NOMO-1 treated with dmso at 0.1 percent for 144 hours (cell line): ENCODE measurements around the gene ANTXR2.

Experiments used
- DNase-seq: peaks from one replicate; lab custom pipeline; 2025; ENCODE audit not compliant: unreplicated experiment; lab: John Stamatoyannopoulos, UW

Gene ANTXR2

DNA sequence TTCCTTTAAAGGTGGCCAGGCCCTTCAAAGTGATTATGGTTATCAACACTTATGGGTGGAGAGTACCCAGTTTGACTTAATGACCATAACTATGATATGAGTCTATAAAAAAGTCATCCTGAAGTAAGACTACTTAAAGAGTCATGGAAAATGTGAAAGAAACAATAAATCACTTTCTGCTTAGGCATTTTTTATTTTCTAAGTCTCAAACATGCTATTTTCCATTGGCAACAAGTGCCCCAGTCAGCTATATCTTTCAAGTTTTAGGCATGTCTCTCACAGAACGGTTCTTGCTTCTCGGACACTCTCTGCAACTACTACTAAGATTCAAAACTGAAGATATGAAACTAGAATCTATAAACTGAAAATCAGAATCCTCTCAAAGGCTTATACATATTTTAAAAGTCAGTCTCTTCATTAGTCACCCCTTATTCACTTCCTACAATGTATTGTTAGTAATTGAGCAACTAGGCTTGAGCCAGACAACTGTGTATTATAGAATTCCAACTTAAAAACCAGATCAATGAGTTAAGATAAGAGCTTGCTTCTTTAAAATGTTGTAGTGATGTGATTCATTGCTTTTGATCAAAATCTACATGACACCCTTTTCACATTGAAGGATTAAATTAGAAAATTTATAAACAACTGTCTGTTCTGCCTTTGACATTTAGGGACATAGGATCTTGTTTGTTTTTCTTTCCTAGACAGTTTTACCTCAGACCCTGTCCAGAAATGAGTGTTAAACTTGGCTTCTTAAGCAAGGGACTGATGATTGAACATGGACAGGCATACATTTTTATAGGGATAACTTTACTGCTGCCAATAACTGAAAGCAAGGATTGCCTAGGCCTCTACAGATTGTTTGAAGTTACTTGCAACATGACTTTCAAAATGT, 2.9 kb downstream of the ANTXR2 start:
- no peak for DNase-seq

DNA sequence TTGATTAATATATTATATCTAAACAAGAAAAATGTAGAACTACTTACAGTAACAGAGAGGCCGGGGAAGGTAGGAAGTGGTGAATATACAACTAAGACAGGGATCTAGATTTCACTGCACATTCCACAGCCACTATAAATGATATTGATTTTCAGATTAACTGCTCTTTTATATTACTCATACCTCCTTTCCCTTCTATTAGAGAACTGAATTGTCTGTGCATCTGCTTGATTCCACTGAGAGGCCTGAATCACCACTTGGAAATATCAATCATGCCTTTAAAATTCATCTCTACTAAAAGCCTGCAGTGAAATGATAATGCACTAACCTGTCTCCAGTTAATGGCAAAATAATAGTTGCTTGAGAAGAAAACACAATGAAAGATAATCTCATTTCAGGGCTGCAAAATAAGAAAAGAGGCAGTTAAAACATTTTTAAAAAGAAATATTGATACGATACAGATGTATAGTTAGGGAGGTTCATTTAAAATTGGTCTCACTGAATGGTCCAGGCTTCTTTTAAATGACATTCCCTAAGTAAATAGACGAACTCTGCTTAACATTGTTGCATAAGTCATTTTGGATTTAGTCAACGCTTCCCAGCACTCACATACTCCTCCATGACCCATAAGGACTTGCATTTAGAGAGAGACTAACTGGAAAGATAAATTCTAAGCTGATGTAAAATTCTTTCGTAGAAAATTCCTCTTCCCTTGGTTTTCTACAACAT, 3.8 kb downstream of the ANTXR2 start:
- DNase-seq: no peak

GRCh38 chr4:80065601-80066000, 7.4 kb downstream of the ANTXR2 start:
- no peak for DNase-seq

GRCh38 chr4:80062527-80062926, 10.5 kb downstream of the ANTXR2 start:
- DNase-seq: no peak

GRCh38 chr4:80060804-80061203, 12.2 kb downstream of the ANTXR2 start:
- DNase-seq: no peak

GRCh38 chr4:80058740-80059139, 14.3 kb downstream of the ANTXR2 start:
- DNase-seq: peak; percentile 80

- DNase-seq: no peak
Observed at GRCh38 chr4:80054375-80054774, 18.7 kb downstream of the ANTXR2 start.

DNA sequence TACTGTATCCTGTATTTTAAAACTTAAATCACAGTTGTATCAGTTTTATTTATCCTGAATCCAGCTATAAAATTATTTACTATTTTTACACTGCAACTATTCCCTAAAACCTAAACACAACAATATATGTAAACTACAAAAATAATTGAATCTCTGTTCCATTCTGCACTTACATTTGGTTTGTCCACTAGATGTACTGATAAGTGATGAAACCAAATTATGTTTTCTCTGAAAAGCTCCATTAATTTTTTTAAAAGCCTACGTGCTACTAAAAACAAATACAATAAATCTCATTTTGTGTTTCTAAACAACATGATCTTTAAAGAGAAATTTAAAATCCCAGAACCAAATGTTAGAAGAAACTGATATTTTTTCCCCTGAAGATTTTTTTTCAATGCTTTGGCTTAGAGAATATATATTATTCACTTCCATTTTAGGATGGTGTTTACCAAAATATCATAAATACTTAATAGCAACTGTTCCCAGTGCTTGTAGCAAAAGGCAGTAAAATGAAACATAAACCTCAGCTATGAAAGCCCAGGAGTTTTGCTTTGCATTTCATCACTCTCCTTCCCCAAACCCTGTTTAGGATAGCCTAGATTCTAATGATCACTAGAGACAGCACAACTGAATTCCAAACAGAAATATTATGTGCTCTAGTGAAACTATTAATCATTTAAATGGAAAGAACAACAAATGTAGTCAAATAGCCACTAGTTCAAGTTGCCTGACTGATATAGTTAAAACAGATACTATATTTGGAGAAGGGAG, 19.7 kb downstream of the ANTXR2 start:
- DNase-seq: no peak

DNA sequence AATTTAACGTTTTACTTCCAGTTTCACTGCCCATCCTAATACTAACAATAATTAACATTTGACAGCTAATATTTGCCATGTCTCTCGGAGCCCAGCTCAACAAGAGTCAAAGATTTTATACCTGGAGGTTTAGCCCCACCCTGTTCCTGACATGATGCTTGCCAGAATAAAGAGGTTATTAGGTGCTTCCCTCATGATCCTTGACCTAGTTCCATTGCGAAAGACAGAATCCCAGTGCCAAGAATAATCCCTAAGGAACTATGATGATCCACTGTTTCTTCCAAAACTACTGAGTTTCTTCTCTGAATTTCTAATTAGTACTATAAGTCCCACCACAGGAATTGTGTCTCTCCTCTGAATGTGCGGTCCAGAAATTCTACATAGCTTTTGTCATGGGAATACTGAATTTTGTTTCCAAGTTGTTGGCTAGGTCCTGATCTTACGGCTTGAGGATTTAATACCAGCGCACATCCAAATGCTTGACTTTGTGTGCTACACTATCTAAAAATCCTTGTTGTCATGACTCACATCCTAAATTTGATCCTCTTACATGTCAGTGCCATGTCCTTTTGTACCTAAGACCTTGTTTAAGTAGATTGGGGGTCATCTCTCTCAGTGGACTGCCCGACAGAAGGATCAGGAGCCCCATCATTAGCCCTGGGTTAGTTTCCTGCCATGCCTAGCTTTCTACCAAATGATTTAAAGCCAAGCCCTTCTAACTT, 23.1 kb downstream of the ANTXR2 start:
- DNase-seq: no peak

GRCh38 chr4:80049402-80049801, 23.6 kb downstream of the ANTXR2 start:
- no peak for DNase-seq

DNA sequence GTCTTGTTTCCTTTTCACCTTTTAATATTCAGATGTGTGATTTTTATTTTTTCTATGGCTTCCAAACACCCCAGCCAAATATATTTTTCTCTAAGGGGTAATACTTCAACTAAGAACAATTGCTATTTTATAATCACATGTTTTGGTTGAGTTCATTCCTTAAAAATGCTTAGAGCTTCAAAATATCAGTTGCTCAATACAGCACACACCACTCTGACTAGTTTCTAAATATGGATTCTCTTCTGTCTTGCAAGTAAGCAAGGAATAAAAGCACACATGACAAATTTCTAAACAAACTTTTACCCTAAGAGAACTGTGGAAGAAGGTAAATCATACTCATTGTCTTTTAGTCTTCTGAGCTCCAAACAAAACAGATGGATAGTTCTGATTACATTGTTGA, 27.2 kb downstream of the ANTXR2 start:
- DNase-seq: no peak

GRCh38 chr4:80043541-80043940, 29.5 kb downstream of the ANTXR2 start:
- no peak for DNase-seq

- no peak for DNase-seq
Observed at GRCh38 chr4:80042821-80043220, 30.2 kb downstream of the ANTXR2 start.

DNA sequence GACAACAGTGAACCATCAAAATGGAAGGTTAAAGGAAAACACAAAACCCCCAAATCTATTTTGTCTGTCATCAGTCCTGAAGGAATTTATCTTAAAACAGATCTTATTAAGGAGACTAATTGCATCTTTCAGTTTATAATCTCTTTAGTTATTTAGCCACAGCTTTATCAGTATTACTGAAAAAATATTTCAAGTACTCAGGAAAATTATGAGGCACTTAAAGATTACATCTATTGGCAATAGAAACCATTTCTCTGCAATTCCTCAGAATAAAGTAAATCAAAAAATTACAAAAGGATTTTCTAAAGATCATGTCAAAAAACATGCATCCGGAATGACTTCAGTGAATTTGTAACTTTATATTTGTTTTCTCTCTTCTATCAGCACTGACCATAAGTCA, 35.2 kb downstream of the ANTXR2 start:
- DNase-seq: no peak

DNA sequence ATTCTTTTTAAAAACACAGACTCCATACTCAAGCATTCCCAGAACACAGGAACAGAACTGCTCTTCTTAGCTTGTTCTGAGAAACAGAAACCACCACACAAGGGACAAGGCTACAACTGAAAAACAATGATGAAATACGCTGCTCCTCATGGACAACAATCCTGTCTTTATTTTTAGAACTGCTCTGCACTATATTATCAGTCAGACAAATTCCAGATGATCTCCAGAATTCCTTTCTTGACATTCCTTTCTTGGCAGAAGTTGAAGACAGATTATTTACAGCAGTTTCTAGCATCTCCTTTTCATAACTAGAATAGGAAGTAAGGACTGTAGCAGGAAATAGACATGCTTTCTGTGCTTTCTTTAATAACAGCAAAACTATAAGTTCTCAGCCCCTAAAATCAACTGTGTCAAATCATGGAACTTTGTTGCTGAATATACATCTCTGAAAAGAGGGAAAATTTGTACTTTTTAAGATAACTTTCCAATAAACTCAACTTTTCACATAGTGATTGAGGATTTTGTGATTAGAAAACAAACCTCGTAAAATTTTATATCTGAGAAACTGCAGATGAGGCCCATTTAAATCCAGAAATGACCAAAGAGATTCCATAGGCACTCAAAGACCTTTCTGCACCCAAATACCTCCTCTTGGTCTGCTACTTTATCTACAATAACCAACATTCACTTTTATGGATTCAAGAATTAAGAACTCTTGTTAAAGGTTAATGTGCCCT, 35.9 kb downstream of the ANTXR2 start:
- no peak for DNase-seq

- no peak for DNase-seq
Observed at GRCh38 chr4:80036306-80036705, 36.7 kb downstream of the ANTXR2 start.

- no peak for DNase-seq
Observed at GRCh38 chr4:80035336-80035735, 37.7 kb downstream of the ANTXR2 start.

DNA sequence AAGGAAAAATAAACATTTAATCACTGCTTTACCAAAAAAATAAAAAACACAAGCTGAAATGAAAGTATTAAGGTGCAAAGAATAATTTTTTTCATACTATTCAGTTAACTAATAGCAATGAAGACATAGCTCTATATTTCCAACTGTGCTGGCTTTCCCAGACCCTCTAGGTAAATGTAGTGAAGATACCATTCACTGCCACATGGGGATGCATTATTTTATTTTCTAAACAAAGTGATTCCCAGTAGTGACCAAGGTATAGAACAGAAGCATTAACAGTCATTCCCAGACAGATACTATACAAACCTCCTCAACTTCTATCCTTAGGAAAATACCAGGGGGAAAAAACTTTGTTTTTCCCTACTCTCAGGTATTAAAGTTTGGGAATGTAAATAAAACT, 39.4 kb downstream of the ANTXR2 start:
- DNase-seq: no peak

DNA sequence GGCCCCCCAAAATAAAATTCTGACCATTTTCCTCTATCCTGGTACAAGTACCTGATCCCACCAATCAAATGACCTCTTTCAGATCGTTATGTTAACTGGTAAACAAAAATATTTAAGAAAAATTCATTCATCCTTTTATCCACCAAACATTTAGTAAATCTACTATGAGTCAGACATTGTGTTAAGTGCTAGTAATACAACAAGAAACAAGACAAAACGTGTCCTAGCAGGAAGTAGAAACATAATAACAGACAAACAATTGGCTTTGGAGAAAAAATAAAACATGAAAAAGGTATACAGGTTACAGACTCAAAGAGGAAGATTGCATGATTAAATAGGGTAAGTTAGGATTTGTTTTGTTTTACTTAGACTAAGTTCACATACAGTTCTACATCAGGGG, 43.7 kb downstream of the ANTXR2 start:
- no peak for DNase-seq

DNA sequence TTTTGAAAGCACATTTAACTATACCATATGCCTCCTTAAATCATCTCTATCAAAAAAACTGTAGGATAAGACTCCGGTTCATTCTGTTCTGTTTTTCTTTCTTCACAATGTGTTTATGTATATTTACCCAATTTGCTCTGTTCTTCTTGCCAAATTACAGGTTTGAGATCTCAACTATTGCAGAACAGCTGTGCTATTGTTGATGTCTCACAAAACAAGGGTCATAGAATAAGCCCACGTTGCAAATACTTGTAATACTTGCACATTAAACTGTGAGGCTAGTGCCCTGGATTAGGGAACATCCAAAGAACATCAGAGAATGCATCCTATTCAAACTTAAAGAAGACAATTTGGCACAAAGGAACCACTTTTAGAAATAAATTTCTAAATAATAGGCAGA, 45.4 kb downstream of the ANTXR2 start:
- no peak for DNase-seq
